AG08396 (cell line): ENCODE results near the gene MANEAL.
"Not testable (repeated sequence)": the region's sequence is repeated elsewhere in the genome, so short reads cannot be mapped to it uniquely, and the experiment has no call there.

Source experiments
- DNase-seq: peaks from one replicate; pipeline ENCODE4 v3.0.0; 2012; ENCODE audit warnings: low spot score, mixed read lengths

MANEAL gene, protein sequence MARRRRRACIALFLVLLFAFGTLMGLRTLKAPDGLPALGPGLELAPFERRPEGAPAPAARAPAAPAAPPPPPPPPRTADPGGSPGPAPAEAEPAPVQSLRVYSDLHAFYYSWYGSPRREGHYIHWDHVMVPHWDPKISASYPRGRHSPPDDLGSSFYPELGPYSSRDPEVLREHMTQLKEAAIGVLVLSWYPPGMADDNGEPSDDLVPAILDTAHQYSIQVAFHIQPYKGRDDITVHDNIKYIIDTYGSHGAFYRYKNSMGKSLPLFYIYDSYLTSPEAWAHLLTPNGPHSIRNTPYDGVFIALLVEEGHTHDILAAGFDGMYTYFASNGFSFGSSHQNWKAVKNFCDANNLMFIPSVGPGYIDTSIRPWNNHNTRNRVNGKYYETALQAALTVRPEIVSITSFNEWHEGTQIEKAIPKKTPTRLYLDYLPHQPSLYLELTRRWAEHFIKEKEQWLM

DNA sequence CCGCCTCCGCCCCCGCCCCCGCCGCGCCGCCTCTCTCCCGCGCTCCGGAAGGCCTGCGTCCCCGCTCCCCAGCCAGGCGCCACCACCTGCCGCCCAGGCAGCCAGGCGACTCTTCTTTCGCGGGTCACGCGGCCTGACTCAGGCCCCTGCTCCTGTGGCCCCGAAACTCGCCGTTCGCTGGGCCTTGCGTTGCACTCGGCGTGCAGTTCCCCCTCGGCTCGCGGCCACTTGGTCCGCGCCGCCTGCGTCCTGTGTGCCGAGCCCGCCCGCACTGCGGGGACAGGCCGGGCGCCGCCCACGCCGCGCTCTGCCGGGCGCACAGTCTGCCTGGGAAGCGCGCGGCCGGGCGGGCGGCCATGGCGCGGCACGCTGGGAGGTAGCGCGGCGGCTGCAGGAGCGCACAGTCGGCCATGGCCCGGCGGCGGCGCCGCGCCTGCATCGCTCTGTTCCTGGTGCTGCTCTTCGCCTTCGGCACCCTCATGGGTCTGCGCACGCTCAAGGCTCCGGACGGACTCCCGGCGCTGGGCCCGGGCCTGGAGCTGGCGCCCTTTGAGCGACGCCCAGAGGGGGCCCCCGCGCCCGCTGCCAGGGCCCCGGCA is at the start of gene MANEAL:
MANEAL (plus strand) TSS at position 75 of the 599 bp plus-strand sequence; CDS start at position 411, 336 bp downstream.
- DNase-seq, result peak; percentile 83

DNA sequence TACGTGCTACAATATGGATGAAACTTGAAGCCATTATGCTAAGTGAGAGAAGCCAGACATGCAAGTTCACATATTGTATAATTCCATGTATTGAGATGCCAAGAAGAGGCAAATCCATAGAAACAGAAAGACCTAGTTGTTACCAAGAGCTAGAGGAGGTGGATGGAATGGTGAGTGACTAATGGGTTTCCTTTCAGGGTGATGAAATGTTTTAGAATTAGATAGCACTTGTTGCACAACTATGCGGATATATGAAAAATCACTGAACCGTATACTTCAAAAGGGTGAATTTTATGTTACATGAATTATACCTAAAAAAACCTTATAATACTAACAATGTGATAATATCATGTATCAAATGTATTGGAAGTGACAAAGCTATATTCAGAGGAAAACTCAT is 46.8 kb upstream of the MANEAL start:
- no peak for DNase-seq

DNA sequence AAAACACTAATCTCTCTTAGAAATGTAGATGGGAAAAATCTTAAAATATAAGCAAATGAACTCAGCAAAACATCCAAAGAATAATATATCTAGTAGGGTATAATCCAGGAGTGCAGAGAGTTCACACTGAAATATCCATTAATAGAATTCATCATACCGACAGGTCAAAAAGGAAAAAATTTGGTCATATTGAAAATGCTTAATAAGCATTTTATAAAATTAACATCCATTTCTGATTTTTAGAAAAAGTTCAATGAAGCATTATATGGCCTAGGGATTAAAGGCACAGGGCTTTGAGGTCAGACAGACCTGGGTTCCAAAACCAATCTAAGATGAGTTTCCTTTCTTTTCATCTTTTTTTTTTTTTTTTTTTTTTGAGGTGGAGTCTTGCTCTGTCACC is 45.1 kb upstream of the MANEAL start:
- DNase-seq, result no peak

DNA sequence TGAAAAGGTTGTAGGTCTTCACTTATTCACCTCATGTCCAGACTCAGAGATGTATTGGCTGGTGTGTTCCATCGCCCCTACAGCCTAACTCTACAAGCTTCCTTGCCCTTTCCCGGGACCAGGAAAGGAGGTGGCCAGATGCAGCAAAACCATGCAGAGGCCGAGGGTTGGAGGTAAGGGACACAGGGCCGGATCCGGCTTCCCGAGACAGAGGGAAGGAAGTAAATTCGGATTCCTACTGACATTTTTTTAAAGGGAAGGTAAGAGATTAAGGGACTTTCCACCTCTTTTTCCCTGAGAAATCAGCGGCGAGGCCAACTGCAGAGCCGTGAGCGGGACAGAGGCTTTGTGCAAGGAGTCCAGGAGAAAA is 41.4 kb upstream of the MANEAL start:
- no peak for DNase-seq

DNA sequence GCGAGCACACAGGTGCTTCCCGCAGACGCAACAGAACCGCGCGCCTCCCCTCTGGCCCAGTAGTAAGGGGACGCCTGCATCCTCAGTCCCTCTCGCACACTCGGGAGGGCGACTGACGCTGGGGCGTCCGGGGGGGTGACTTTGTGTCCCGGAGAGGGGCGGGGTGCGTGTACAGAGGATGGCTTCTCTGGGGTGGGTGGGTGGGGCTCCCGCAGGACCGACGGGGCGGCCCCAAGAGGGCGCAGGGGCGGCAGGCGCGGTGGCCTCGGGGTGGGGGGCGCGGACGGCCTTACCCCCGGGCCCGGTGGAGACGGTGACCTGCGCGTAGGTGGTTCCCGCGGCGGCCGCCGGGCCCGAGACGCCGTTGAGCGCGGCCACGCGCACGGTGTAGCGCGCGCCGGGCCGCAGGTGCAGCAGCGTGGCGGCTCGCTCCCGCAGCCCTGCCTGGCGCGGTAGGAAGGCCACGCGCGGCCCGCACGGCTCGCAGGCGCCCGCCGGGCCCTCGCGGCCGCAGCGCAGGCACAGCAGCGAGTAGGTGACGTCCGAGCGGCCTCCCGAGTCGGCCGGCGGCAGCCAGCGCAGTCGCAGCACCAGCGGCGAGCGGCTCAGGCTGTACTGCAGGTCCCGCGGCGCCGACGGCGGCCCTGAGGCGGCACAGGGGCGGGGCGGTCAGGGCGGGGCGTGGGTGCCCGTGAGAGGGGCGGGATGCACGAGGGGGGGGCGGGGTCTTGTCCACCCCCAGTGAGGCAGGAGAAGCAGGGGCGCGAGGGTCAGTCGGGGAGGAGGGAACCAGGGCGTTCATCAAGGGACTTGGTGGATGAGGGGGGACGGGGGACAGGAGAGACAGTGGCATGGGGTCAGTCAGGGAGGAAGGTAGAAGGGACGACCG is 40.8 kb upstream of the MANEAL start:
- DNase-seq, result peak; percentile 81

DNA sequence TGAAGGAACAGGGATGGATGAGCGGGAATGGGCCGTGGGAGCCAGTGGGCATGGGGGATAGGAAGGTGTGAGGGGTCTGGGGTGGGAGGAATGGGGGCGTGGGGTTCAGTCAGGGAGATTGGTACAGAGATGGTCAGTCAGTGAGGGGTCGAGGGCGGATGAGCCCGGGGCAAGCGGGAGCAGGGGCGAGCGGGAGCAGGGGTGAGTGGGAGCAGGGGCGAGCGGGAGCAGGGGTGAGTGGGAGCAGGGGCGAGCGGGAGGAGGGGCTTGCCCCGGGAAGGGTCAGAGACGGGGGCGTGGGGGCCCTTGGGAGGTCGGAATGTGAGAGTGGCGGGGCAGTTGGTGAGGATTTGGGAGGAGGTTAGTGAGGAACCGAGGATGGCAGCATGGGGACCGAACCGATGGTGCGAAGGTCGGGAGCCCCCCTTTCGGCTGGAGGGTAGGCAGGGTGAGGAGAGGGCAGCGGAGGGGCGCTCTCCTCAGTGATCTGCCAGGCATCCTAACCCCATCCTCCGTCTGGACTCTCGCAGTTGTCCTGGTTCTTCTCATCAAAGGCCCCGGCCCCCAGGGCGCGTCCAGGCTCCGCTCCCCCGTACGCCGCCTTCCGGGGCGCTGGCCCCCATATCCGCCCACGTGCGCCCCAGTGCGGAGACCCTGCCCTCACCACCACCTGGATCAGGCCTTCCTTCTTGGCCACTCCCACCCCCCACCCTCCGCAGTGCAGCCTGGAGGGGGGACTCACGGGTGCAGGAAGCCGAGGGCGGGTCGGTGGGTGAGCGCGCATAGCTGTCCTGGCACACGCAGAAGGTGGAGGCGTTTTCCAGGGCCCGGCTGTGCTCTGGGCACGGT is 40.0 kb upstream of the MANEAL start:
- DNase-seq, result no peak

DNA sequence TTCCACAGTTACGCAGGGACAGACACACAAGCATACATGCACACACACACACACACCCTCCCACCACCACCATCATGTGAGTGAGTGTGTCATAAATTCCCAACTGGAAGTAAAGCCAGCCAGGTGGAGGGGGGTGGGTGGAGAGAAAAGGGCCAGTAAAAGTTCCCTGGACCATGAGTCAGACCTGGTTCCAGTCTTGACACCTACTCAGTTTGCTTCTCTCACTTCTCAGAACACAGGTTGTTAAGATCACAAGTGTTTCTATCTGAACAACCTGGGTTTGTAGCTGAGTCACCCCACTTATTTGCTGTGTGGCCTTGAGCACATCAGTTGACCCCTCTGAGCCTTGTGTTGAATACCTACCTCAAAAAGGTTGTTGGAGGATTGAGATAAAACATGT is 38.4 kb upstream of the MANEAL start:
- DNase-seq, result peak; percentile 7

DNA sequence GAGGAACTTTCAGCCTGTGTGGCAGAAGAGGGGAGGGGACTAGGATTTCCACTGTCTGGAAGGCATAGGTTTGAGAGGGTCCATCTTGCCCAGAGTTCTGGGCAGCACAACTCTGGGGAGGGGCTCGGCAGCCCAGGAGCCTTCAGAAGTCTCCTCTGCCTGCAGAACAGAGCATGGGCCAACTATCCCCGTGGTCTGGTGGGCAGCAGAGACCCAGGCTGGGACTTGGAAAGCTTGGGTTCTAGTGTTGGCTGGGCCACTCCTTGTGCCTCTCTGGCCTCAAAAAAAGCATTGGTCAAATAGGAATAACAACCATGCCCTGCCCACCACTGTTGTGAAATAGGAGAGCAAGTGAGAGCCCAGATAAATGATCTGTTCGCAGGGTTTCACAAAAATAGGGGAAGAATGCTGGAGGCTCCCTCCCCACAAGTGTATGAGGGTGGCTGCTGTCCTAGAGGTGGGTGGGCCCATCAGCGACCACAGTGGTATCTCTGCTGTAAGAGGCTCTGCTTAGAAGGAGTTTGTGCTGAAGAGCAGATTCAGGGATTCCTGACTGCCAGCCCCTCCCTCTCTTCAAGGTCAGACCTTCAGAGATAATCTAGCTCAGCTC is 37.6 kb upstream of the MANEAL start:
- no peak for DNase-seq

DNA sequence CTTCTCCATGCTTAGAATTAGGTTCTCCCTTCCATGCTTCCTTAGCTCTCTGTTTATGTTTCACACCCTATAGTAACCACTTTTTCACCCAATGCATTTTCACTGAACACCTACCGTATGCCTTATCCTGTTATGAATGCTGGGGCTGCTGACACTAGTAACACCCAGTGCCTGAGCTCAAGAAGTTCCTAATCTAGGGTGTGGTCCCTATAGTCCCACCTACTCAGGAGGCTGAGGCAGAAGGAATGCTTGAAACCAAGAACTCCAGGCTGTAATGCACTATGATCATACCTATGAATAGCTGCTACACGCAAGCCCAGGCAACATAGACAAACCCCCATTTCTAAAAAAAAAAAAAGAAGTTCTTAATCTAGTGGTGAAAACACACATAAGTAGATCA is 34.2 kb upstream of the MANEAL start:
- DNase-seq, result no peak

DNA sequence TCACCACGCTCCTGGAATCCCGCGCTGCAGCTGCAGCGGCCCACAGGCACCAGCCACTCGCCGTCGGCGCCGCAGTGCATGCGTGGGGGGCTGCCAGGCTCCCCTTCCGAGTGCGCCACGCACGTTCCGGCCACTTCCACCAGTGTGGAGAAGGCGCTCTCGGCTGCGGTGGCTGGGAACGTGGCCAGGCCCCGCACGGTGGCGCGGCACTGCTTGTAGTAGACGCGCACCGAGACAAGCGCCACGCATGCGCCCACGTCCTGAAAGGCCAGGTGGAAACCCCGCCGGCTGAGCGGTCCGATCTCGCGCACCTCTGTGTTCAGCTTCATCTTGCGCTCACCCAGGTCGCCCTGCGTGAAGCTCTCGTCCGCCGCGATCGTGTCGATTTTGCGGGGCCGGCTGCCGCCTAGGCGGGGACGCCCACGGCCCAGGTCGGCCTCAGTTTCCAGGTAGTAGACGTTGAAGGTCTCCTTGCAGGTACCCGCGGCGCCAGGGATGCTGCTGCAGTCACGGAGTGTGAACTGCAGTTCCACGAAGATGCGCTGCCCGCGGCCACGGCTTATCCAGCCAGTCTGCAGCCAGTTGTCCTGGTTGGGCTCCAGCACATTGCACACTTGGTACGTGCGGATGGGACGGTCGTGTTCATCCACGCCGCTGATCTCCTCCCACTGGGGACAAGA is 32.1 kb upstream of the MANEAL start:
- no peak for DNase-seq

DNA sequence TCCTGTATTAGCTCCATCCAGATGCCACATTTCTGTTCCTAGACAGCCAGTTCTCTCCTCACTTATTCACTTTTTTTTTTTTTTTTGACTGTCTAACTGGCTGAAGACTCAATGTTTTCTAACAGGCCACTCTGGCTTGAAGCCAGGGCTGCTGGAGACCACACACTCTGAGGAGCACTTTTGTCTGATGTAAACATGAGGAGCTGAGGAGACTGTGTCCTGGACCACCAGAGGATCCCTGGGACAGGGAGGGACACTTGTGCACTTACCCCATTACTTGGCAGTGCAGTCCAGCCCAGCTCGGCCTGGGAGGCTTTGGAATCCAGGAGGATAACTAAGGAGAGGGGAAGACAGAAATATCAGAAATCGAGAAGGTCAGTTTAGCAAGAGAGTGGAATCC is 31.1 kb upstream of the MANEAL start:
- no peak for DNase-seq

DNA sequence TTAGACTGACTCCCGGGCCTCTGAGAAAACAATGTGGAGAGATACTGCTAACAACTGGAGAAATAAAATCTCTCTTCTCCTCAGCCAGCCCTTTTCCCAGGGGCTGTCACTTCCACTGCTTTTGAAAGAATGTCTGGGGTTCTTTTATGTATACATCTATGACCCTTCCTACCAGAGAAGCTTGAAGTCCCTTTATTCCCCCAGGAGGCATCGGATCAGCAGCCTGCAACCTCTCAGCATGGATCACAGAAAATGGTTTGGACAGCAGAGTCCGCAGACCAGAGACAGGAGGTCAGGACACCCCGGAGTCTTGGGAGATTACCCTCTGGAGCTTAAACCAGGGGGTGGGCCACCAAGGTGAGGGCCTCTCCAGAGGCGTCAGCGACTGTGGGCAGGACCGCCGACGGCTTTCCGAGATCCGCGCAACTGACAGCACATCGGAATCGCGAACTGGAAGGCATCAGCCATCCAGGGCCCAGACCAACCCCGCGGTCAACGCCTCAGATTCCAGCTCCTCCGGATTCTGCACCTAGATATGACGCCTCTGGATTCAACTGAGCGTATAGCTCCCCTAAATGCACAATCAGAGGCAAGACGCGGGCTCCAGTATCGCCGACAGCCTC is 29.7 kb upstream of the MANEAL start:
- DNase-seq, result no peak

DNA sequence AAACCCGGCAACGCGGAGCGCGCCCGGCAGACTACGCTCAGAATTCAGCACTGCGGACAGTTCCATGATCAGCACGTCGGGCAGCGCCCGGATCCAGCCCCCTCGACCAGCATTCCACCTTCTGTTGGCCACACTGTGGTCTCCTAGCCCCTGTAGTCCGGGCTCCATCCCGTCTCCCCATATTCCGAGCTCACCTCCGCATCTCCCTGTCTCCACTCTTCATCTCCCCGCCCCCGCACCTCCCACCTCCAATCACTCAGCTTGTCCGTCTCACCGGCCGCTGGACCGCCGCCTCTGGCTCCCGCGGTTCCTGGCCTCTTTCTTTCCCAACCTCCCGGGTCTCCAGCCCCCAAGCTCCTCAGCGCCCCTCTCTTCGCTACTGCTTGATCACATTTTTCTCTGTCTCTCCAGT is 29.2 kb upstream of the MANEAL start:
- peak; percentile 78 for DNase-seq

DNA sequence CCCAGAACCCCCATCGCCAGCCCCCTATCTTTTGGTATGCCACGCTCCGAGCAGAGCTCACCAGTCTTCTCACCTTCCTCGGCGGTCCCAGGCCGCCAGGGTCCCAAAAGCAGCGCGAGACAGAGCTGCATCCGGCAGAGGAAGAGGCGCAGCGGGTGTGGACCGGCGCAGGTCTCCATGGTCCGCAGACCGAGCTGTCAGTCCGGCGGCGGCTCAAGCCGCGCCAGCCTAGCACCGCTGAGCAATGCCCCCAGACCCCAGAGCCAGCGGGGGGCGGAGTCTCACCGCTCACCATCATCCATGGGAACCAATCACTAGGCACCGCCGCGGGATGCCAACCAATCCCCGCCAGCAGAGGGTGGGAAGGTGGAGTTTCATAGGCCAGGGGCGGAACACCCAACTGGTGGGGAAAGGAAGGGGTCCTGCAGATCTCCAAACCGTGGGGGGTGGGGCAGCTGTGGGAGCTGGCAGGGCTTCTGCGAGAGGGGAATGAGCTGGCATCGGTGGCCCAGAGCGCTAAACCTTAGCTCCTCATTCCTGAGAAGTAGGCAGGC is 28.7 kb upstream of the MANEAL start, which contains the start of gene EPHA10:
EPHA10 (minus strand) TSS at position 233 of the 554 bp plus-strand sequence; CDS start at position 179, 54 bp downstream.
- no peak for DNase-seq

DNA sequence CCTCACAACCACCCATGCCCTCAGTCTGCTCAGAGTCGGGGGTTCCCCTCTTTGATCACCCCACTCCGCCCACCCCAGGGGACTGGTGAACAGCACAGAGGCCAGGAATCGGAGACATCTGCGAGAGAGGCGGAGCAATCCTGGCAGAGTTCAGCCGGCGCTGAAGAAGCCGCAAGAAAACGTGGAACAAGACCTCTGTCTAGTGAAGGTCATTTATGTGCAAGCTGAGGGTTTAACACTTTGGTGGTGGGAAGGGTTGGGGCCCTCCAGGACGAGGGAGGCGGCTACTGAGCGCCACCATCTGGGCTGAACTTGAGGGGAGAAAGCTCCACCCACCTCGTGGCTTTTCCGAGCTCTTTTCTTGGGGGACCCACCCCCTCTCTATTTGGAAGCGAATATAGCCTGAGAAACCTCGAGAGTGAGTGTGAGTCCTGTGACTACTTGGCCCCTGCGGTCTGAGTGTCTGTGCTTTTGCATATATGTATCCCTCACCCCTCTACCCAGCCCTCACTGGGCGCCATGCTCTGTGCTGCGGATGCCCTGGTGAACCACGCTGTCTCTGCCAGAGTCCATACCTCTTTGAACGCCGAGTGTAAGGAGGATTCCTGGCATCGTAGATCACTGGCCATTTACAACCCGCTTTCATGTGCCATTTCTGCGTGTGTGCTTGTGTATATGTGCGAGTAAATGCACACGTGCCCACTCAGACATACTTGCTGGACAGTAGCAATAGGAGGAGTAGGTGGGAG is 27.6 kb upstream of the MANEAL start:
- no peak for DNase-seq

DNA sequence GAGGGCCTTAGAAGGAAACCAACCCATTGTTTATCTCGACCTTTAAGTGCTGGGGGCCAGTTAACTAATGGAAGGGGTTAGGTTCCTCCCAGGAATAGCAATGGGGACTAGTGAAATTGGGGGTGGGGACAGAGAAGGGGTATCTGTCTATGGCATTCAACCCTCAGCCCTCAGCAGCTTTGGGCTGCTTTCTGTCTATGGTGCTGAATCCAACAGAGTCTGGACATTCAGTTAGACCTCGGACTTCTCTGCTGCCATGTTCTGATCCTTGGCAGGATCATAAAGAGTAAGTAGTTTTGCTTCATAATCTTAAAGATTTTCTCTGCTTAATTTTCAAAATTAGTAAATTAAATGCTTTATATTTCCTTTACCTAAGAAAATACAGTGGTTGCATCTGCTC is 26.2 kb upstream of the MANEAL start:
- no peak for DNase-seq

DNA sequence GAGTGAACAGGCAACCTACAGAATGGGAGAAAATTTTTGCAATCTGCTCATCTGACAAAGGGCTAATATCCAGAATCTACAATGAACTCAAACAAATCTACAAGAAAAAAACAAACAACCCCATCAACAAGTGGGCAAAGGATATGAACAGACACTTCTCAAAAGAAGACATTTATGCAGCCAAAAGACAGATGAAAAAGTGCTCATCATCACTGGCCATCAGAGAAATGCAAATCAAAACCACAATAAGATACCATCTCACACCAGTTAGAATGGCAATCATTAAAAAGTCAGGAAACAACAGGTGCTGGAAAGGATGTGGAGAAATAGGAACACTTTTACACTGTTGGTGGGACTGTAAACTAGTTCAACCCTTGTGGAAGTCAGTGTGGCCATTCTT is 22.2 kb upstream of the MANEAL start:
- not testable (repeated sequence) for DNase-seq

DNA sequence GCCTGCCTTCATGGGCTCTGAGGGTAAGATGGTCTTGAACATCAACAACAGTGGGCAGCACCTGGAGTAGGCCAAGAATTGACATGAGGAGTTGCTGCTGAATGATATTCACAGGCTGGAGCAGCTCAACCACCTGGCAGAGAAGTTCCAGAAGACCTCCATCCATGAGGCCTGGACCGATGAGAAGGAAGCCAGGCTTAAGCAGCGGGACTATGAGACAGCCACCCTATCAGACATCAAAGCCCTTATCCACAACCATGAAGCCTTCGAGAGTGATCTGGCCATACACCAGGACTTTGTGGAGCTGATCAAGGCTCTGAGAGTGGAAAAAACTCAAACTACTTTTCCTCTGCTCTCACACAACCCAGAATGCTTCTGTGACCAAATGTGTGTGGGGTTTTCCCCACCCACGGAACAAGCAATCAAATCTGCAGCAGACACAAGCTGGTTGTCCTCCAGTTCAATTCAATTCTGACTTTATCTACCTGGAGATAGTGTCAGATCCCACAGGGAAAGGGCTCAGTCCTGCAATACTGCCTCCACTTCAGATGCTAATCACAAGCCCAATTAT is 16.6 kb upstream of the MANEAL start:
- DNase-seq, result no peak

DNA sequence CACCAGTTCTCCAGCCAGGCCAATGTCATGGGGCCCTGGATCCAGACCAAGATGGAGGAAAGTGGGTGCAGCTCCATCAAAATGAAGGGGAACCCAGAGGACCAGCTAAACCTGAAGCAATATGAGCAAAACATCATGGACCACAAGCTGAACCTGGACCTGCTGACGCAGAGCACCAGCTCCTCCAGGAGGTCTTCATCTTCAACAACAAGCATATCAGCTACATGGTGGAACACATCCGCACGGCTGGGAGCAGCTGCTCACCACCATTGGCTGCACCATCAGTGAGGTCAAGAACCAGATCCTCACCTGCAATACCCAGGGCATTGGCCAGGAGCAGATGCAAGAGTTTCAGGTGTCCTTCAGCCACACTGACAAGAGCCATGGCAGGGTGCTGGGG is 15.0 kb upstream of the MANEAL start:
- no peak for DNase-seq
